ENCODE measurements around the gene MACROH2A2. TPM values are rescaled to one million over a fixed set of nuclear protein-coding genes. Genes with fewer than 3 reads are reported as not detected.

The MACROH2A2 gene
- total and polyA plus RNA-seq, 2 of the 4 experiments (the other 2 are of a cell fraction) = 16.1 to 17.4 TPM

GRCh38 chr10:70146489-70147258 lies 94.0 kb downstream of the MACROH2A2 start, which contains the start of gene TYSND1:
Gene TYSND1, minus strand, starts transcription at chr10:70146700. Its CDS starts 114 bp downstream, at chr10:70146586.
- ChIA-PET CTCF (interaction anchor here (0.6 to 2.1 kb wide), 22 partner anchors 10 to 258 kb away, joined by 3 to 9 read pairs (median 4); partner anchors contain the start of genes EIF4EBP2 and SAR1A), POLR2A (ENCODE audit: unreplicated experiment) (interaction anchor here (0.6 to 1.4 kb wide), 2 partner anchors 23 to 1596 kb away, joined by 3 to 13 read pairs; partner anchors contain the start of gene SAR1A)
- no peak within 1 kb of the TSS for H2BK15ac ChIP-seq (ENCODE audit: low read depth, low read length)
- H2BK120ac ChIP-seq (ENCODE audit: low read depth, low read length) = peak within 1 kb of the TSS; percentile 49
- H3K56ac ChIP-seq (ENCODE audit: extremely low read depth, insufficient read depth, low read length) = 0 out of 2 replicates have a peak within 1 kb of the TSS, but pooled peaks have one; percentile 38
- in situ Hi-C loops (cut with MboI; ENCODE audit: low sequenced_read_pairs) = no loop called here
- H2BK5ac ChIP-seq (ENCODE audit: low read depth, low read length, poor library complexity, severe bottlenecking) = peak within 1 kb of the TSS; percentile 39
- dilution Hi-C loops (cut with HindIII; ENCODE audit: low sequenced_read_pairs, unreplicated experiment) = no loop called here
- peak within 1 kb of the TSS; percentile 19; the same call in 1 of the 2 replicates for H3K18ac ChIP-seq (ENCODE audit: low read depth, low read length)
- peak within 1 kb of the TSS; percentile 84 for H3K4me2 ChIP-seq (ENCODE audit: low read depth, low read length)
- peak within 1 kb of the TSS; percentile 45 for H4K91ac ChIP-seq (ENCODE audit: insufficient read depth, low read depth, low read length)
- intact Hi-C loops (cut with micrococcal nuclease) = loop anchor here (1.0 to 10.0 kb wide), 3 partner anchors 172 to 342 kb away; partner anchors contain the start of gene COL13A1
- H3K4me3 ChIP-seq (ENCODE audit: insufficient read depth, low read depth, low read length) = peak within 1 kb of the TSS; percentile 49
- H3K4me1 ChIP-seq (ENCODE audit: control insufficient read depth, insufficient read depth, low read length) = peaks cover 11% of the 10 kb centered on the region
- H3K36me3 ChIP-seq (ENCODE audit: control insufficient read depth, insufficient read depth, low read length) = peaks cover 16% of the 10 kb centered on the region
- ATAC-seq (ENCODE audit: low read depth) (peak; percentile 92), DNase-seq (peak; percentile 98)
- BruUV-seq (replicated peaks) = no TSS peak
- peak within 1 kb of the TSS; percentile 55 to 82; a peak in 3 of 4 replicates for H4K8ac ChIP-seq (ENCODE audit: low read depth in 2 of 2, low read length in 2 of 2)
- no peaks in the 10 kb centered on the region for H3K27me3 ChIP-seq (ENCODE audit: control insufficient read depth, insufficient read depth, low read length)
- peaks cover 50% of the 10 kb centered on the region for H4K20me1 ChIP-seq (ENCODE audit: insufficient read depth, low read length)
- H3K9me1 ChIP-seq (ENCODE audit: insufficient read depth, low read length) = peaks cover 13% of the 10 kb centered on the region; the same call in 1 of the 2 replicates
- peak within 1 kb of the TSS; percentile 19 for H4K5ac ChIP-seq (ENCODE audit: low read depth, low read length)
- H3K14ac ChIP-seq (replicated peaks; ENCODE audit: low read depth, low read length) = peak within 1 kb of the TSS; percentile 62
- peak within 1 kb of the TSS; percentile 60 for H2AK5ac ChIP-seq (ENCODE audit: low read depth, low read length)
- peak; percentile 62; the same call in 1 of the 2 replicates for TF ChIP-seq FOS (IDR thresholded peaks at IDR 0.05; ENCODE audit: low read depth, low read length)
- peak; percentile 94 for TF ChIP-seq POLR2A (IDR thresholded peaks at IDR 0.05; ENCODE audit: low read depth, low read length)
- peak; percentile 63 for TF ChIP-seq RAD21 (IDR thresholded peaks at IDR 0.05; ENCODE audit: low read length)
- TF ChIP-seq NFE2L2 (IDR thresholded peaks at IDR 0.05; ENCODE audit: low read depth, low read length) = no peak
- peak; percentile 41 for TF ChIP-seq SMC3 (IDR thresholded peaks at IDR 0.05; ENCODE audit: low read depth, low read length)
- no peak for TF ChIP-seq MAFK (IDR thresholded peaks at IDR 0.05; ENCODE audit: low read depth, low read length)
- peak; percentile 85 for TF ChIP-seq CTCF (conservative IDR thresholded peaks at IDR 0.05; ENCODE audit: low read depth, low read length)
- peak; percentile 49; the same call in 1 of the 2 replicates for TF ChIP-seq MAZ (IDR thresholded peaks at IDR 0.05; ENCODE audit: borderline replicate concordance, low read depth, low read length)
- peak within 1 kb of the TSS; percentile 78 for H3K23ac ChIP-seq (ENCODE audit: low read depth, low read length)
- WGBS, 2 experiments (ENCODE audit: extremely low coverage in 2 of 2, insufficient read length in 1 of 2) = 0% methylated on average over 1 of the region's 39 CpGs; no CpG with 5 or more reads in 1 of the 2 experiments
- peak within 1 kb of the TSS; percentile 86 for H3K4ac ChIP-seq (ENCODE audit: low read depth, low read length)
- peak within 1 kb of the TSS; percentile 76 for H3K27ac ChIP-seq (ENCODE audit: insufficient read depth, low read length)
- peak within 1 kb of the TSS; percentile 94 for H2AK9ac ChIP-seq (replicated peaks; ENCODE audit: low read depth, low read length, poor library complexity)
- H3K79me1 ChIP-seq (ENCODE audit: low read depth in 1 of 2, low read length in 2 of 2) = peaks cover 35 to 63% of the 10 kb centered on the region in 2 experiments
- no peak within 1 kb of the TSS for H2BK20ac ChIP-seq (ENCODE audit: low read depth, low read length)
- peak within 1 kb of the TSS; percentile 68 for H3K9ac ChIP-seq (ENCODE audit: low read depth, low read length)
- H2AFZ ChIP-seq (replicated peaks; ENCODE audit: low read length, poor library complexity) = peak within 1 kb of the TSS; percentile 98
- no peaks in the 10 kb centered on the region for H3K9me3 ChIP-seq (ENCODE audit: control insufficient read depth, insufficient read depth, low read length)
